Ureter (tissue), 1 donor: Measurements from ENCODE around the gene ANXA2R. TPM values are rescaled to one million over a fixed set of nuclear protein-coding genes. Genes with fewer than 3 reads are reported as not detected.
"Not testable (repeated sequence)": the region's sequence is repeated elsewhere in the genome, so short reads cannot be mapped to it uniquely, and the experiment has no call there.

Experiments
- DNase-seq: peaks from one replicate; pipeline ENCODE4 v3.0.0-alpha.2; 2020; ENCODE audit warnings: low spot score
- total RNA-seq: library from RNA; stranded (reverse); gene quantifications from one replicate; pipeline ENCODE4 v1.2.4, GENCODE V29; 2023
- donor health status: DM: yes; HTN: yes; CAD: no.

ANXA2R gene
- total RNA-seq, 1 donor from 2014 or later, result 4.4 TPM

- DNase-seq, result no peak
Observed at GRCh38 chr5:43061352-43062075, 21.4 kb upstream of the ANXA2R start.

GRCh38 chr5:43060020-43060419 is 19.9 kb upstream of the ANXA2R start:
- not testable (repeated sequence) for DNase-seq

- not testable (repeated sequence) for DNase-seq
Observed at GRCh38 chr5:43055098-43055497, 15.0 kb upstream of the ANXA2R start.

- no peak for DNase-seq
Observed at GRCh38 chr5:43051684-43052083, 11.6 kb upstream of the ANXA2R start.

- DNase-seq, result no peak
Observed at GRCh38 chr5:43050384-43050783, 10.3 kb upstream of the ANXA2R start.

- DNase-seq, result no peak
Observed at GRCh38 chr5:43049236-43049635, 9.1 kb upstream of the ANXA2R start.

GRCh38 chr5:43046474-43046873 is 6.4 kb upstream of the ANXA2R start:
- DNase-seq, result no peak

GRCh38 chr5:43045236-43045635 is 5.1 kb upstream of the ANXA2R start:
- DNase-seq, result no peak

GRCh38 chr5:43044181-43044914 is 4.2 kb upstream of the ANXA2R start:
- no peak for DNase-seq

GRCh38 chr5:43043400-43043756 is 3.3 kb upstream of the ANXA2R start:
- DNase-seq, result no peak

- DNase-seq, result peak; percentile 82
Observed at GRCh38 chr5:43042626-43043399, 2.7 kb upstream of the ANXA2R start.

- DNase-seq, result peak; percentile 81
Observed at GRCh38 chr5:43042176-43042625, 2.1 kb upstream of the ANXA2R start.

- DNase-seq, result peak; percentile 66
Observed at GRCh38 chr5:43041669-43042175, 1.6 kb upstream of the ANXA2R start.

GRCh38 chr5:43041110-43041668 is 1.1 kb upstream of the ANXA2R start:
- no peak for DNase-seq

GRCh38 chr5:43039471-43040286 is 440 bp downstream of the ANXA2R start:
- DNase-seq, result peak; percentile 66

- no peak for DNase-seq
Observed at GRCh38 chr5:43039152-43039470, 1.0 kb downstream of the ANXA2R start.

GRCh38 chr5:43038496-43038989 is 1.6 kb downstream of the ANXA2R start:
- DNase-seq, result no peak

GRCh38 chr5:43037636-43038495 is 2.3 kb downstream of the ANXA2R start:
- DNase-seq, result no peak

- DNase-seq, result no peak
Observed at GRCh38 chr5:43036856-43037635, 3.1 kb downstream of the ANXA2R start.
